Hematopoietic multipotent progenitor cell treated with erythropoietin and hydrocortisone succinate and interleukin-3 and kit ligand, for 6 days (in vitro differentiated cells): ENCODE results near the gene ATF7.
"Not testable (repeated sequence)": the region's sequence is repeated elsewhere in the genome, so short reads cannot be mapped to it uniquely, and the experiment has no call there.

ENCODE experiments used
- DNase-seq: peaks from one replicate; pipeline ENCODE4 v3.0.0-alpha.2; 2015

ATF7 gene

DNA sequence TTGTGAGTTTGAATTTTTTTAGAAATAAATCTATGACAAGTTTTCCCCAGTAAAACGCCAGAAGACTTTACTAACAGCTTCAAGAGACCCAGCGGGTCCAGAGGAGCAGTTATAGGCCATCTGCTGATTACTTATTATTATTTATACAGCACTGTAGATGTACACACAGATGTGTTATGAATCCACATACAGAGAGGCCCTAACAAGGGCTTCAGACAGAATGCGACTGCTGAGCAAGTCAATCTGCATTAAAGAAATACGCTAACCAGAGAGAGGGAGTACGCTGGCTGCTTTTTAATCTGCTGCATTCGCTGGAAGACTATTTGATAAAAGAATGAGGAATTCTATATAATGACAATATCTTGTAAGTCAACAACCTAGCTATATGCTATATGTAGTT, 32.5 kb downstream of the ATF7 start:
- no peak for DNase-seq

DNA sequence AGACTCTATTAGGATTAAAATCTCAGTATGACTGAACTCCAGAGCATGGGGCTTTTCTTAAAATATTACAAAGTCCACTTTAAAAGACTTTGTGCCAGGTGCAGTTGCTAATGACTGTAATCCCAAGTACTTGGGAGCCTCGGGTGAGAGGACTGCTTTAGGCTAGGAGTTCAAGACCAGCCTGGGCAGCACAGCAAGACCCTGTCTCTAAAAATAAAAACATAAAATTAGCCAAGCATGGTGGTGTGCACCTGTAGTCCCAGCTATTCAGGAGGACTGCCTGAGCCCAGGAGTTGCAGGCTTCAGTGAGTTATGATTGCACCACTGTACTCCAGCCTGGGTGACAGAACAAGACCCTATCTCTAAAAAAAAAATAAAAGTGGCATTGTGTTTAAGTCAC, 33.2 kb downstream of the ATF7 start:
- DNase-seq = no peak

- peak; percentile 48 for DNase-seq
Measured at GRCh38 chr12:53592426-53592825, 33.8 kb downstream of the ATF7 start.

DNA sequence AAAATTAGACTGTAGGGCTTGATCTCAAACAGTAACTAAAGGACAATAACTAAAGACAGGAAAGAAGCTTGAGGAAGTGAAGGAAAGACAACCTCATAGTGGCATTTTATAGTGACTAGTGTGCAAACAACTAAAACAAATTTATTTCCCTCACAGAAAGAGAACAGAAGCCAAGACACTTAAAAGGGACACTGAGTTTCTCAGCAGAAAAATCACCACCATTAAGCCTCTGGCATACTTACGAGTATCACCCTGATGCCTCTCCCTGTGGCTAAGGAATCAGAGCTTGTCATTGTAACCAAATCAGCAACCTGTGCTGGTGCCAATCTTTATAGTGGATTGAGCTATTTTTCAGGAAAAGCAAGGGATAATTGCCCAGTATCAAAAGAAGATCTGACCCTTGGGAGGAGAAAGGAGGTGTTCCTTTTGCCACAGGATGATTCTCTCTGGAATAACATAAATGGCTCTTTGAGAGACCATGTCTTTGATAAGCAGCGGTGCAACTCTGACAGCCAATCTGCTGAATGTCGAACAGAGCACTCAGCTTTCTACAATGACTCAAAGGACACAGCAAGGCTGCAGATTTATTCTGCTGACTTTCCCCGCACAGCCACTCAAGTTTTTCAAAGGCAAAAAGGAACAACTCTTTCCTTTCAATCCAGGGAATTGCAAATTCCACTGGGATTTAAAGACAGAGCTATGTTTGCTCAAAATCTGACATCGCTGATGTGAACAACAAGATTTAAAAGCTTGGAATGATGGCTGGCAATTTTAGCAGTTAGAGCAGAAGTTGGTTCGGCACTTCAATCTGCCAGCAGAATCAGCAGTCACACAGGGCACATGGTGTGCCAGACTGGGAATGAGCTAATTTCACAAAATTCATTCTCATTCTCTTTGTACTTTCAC, 34.6 kb downstream of the ATF7 start:
- DNase-seq = no peak

GRCh38 chr12:53590652-53591051, 35.5 kb downstream of the ATF7 start:
- no peak for DNase-seq

- DNase-seq = no peak
Measured at GRCh38 chr12:53589915-53590314, 36.3 kb downstream of the ATF7 start.

- DNase-seq = no peak
Measured at GRCh38 chr12:53589423-53589822, 36.8 kb downstream of the ATF7 start.

GRCh38 chr12:53588123-53588522, 38.1 kb downstream of the ATF7 start:
- DNase-seq = no peak

- no peak for DNase-seq
Measured at GRCh38 chr12:53586745-53587144, 39.4 kb downstream of the ATF7 start.

GRCh38 chr12:53585448-53586125, 40.6 kb downstream of the ATF7 start:
- no peak for DNase-seq

DNA sequence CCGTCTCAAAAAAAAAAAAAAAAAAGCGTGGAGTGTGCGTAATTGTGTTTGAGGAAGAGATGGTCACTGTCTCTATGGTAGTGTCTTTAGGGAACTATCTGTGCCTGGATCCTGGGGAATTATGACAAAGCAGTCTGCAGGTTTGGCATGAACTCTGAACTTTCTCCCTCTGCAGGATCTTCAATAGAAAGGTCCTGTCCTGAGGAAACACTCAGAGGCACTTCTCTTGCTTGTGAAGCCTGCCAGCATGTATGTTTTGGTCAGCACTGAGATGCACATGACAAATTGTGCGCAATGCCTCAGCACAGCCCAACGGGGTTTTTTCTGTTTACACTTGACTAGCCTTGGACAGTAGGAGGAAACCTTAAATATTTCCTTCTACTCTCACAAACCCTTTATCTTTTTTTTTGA, 46.6 kb downstream of the ATF7 start:
- DNase-seq = no peak

- DNase-seq = no peak
Measured at GRCh38 chr12:53578783-53579182, 47.4 kb downstream of the ATF7 start.

- no peak for DNase-seq
Measured at GRCh38 chr12:53577941-53578352, 48.2 kb downstream of the ATF7 start.

- peak; percentile 79 for DNase-seq
Measured at GRCh38 chr12:53575502-53576249, 50.5 kb downstream of the ATF7 start.

DNA sequence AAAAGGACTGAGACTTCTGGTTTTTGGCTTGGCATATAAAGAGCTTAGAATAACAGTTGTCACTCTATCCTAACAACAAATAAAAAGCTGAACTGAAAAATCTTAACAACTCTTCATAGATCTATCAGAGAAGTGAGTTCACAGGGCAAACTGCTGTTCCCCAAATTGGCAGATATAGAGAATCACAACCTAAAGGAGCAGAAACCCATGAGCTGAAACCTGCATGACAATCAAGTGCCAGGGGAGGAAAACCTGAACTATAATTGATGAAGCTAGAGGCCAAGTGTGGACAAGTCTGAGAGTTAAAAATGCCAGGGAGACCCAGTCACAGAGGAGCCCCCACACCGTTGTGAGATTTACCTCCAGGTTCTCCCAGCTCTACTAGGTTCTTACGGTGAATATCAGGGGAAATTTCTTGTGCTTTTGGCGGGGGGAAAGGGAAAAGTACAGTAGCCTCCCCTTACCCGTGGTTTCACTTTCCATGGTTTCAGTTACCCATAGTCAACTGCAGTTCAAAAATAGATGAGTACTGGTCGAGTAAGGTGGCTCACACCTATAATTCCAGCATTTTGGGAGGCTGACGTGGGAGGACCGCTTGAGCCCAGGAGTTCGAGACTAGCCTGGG, 53.9 kb downstream of the ATF7 start:
- DNase-seq = no peak

GRCh38 chr12:53571295-53571694, 54.9 kb downstream of the ATF7 start:
- DNase-seq = peak; percentile 31

GRCh38 chr12:53568809-53569557, 57.2 kb downstream of the ATF7 start:
- DNase-seq = no peak

GRCh38 chr12:53567961-53568808, 58.0 kb downstream of the ATF7 start:
- peak; percentile 49 for DNase-seq

DNA sequence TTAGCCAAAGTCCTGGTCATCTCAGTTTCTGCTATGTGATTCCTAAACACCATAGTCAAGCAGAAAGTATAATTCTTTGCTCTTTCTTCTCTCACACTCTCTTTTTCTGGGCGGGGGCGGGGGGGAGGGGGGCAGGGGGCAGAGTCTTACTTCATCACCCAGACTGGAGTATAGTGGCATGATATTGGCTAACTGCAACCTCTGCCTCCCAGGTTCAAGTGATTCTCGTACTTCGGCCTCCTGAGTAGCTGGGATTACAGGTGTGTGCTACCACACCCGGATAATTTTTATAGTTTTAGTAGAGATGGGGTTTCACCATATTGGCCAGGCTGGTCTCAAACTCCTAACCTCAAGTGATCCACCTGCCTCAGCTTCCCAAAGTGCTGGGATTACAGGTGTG, 60.8 kb downstream of the ATF7 start:
- not testable (repeated sequence) for DNase-seq

DNA sequence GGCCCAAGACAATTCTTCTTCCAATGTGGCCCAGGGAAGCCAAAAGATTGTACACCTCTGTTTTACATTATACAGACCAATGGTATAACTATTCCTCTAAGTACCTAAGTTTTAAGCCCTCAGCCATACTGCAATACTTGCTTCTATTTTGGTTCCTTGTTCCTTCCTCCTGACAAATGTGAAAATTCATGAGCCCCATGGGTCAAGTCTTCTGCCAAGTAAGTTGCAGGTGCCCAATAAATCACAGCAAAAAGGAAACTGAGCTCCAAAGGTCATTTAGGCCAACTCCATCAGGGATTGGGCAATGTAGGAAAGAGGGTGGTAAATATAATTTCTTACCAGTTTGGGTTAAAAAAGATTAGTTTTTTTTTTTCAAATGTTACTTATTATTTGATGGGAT, 61.2 kb downstream of the ATF7 start:
- DNase-seq = no peak

GRCh38 chr12:53564278-53564677, 61.9 kb downstream of the ATF7 start:
- no peak for DNase-seq
